HCT116 (cell line): ENCODE results near the gene TRIM38. TPM values are rescaled to one million over a fixed set of nuclear protein-coding genes. Genes with fewer than 3 reads are reported as not detected.

Source experiments
- ATAC-seq: fragments of 200-7000 bp; cut with Tn5 transposase; 2 replicates; pipeline ENCODE4 v1.9.1; 2020; ENCODE audit warnings: mild to moderate bottlenecking, moderate library complexity
- BruUV-seq: library from RNA; stranded (reverse); fragments of 400-500 nt; replicated peaks from 2 replicates; lab custom pipeline; 2021; lab: Mats Ljungman, UMichigan
- CTCF ChIA-PET: fragments of 300-600 bp; sonication (Branson Sonifier 250); formaldehyde crosslinking; loops from one replicate; lab custom pipeline; 2021; ENCODE audit warnings: antibody characterized with exemption; lab: Charles Lee
- POLR2A ChIA-PET: fragments of 300-600, 350-600 bp; sonication (Branson Sonifier 250); formaldehyde crosslinking; loops from one replicate; lab custom pipeline; 2021; ENCODE audit warnings: antibody characterized with exemption; lab: Charles Lee
- RAD21 ChIA-PET, 2 experiments: fragments of 300-600 bp; sonication (Branson Sonifier 250); formaldehyde crosslinking; loops; one replicate each; lab custom pipeline; 2023; ENCODE audit warnings: low total read pairs in 2 of 2; ENCODE audit not compliant: uncharacterized antibody in 2 of 2, unreplicated experiment in 2 of 2, low non-redundant PET in 1 of 2; lab: Charles Lee
- DNase-seq: peaks from one replicate; pipeline ENCODE4 v3.0.0-alpha.2; 2010; ENCODE audit warnings: low read depth, low spot score
- H2AFZ ChIP-seq: fragments of 200-600 bp; shearing (Covaris generic), sonication (generic); 2 replicates; pipeline ENCODE4 v1.6.1; 2017; ENCODE audit warnings: low read depth, mixed run types, mixed read lengths, antibody characterized with exemption, low read length; ENCODE audit not compliant: poor library complexity, severe bottlenecking
- H3K27ac ChIP-seq: 2 replicates; pipeline ENCODE4 v1.5.1; 2012; ENCODE audit warnings: low read depth, low read length
- H3K27me3 ChIP-seq: fragments of 200-600 bp; sonication (generic); 2 replicates; pipeline ENCODE4 v1.6.1; 2016; ENCODE audit warnings: mixed run types, low read length, mixed read lengths; ENCODE audit not compliant: insufficient read depth
- H3K36me3 ChIP-seq, 2 experiments: fragments of 200-500 bp in 1 of 2; fragments of 200-600 bp in 1 of 2; sonication (Bioruptor generic) in 1 of 2; sonication (generic) in 1 of 2; 2 replicates each; pipeline versions ENCODE4 v1.5.1 to v1.6.1; 2014 to 2016; ENCODE audit warnings: low read length in 2 of 2, inconsistent platforms in 1 of 2, mixed read lengths in 1 of 2, mixed run types in 1 of 2; ENCODE audit not compliant: insufficient read depth in 2 of 2, control insufficient read depth in 1 of 2
- H3K4me1 ChIP-seq, 2 experiments: fragments of 200-600 bp in 1 of 2; sonication (generic) in 1 of 2; 2 replicates each; pipeline versions ENCODE4 v1.5.1 to v1.6.1; 2012 to 2017; ENCODE audit warnings: low read length in 2 of 2, inconsistent platforms in 1 of 2, mild to moderate bottlenecking in 1 of 2, mixed read lengths in 1 of 2, mixed run types in 1 of 2, moderate library complexity in 1 of 2; ENCODE audit not compliant: insufficient read depth in 2 of 2, control insufficient read depth in 1 of 2
- H3K4me2 ChIP-seq: fragments of 200-600 bp; sonication (generic); 2 replicates; pipeline ENCODE4 v1.6.1; 2017; ENCODE audit warnings: mixed run types, low read length, mixed read lengths
- H3K4me3 ChIP-seq, 2 experiments: fragments of 200-600 bp in 1 of 2; sonication (generic) in 1 of 2; replicated peaks in 1 of 2; 2 replicates each; pipeline ENCODE4 v1.5.1; 2011 to 2016; ENCODE audit warnings: low read length in 2 of 2, control low read depth in 1 of 2, low read depth in 1 of 2, mild to moderate bottlenecking in 1 of 2, mixed read lengths in 1 of 2, mixed run types in 1 of 2
- H3K79me2 ChIP-seq: fragments of 200-600 bp; sonication (generic); 2 replicates; pipeline ENCODE4 v1.6.1; 2017; ENCODE audit warnings: mild to moderate bottlenecking, mixed run types, low read length, moderate library complexity, mixed read lengths; ENCODE audit not compliant: insufficient read depth
- H3K9ac ChIP-seq: fragments of 200-600 bp; sonication (generic); 2 replicates; pipeline ENCODE4 v1.6.1; 2016; ENCODE audit warnings: low read length, mixed read lengths
- H3K9me2 ChIP-seq: fragments of 200-600 bp; sonication (generic), shearing (Covaris generic); 2 replicates; pipeline ENCODE4 v1.6.1; 2017; ENCODE audit warnings: mixed run types, mild to moderate bottlenecking, moderate library complexity; ENCODE audit not compliant: insufficient read depth
- H3K9me3 ChIP-seq, 2 experiments: fragments of 200-500 bp in 1 of 2; fragments of 200-600 bp in 1 of 2; sonication (Bioruptor generic) in 1 of 2; sonication (generic) in 1 of 2; 2 replicates each; pipeline ENCODE4 v1.6.1; 2014 to 2017; ENCODE audit warnings: low read length in 2 of 2, mixed read lengths in 2 of 2, inconsistent platforms in 1 of 2, low read depth in 1 of 2, mild to moderate bottlenecking in 1 of 2, mixed run types in 1 of 2, moderate library complexity in 1 of 2; ENCODE audit not compliant: control insufficient read depth in 1 of 2, insufficient read depth in 1 of 2
- H4K20me1 ChIP-seq: fragments of 200-600 bp; sonication (generic), shearing (Covaris generic); 2 replicates; pipeline ENCODE4 v1.6.1; 2017; ENCODE audit warnings: mixed run types, mild to moderate bottlenecking, moderate library complexity; ENCODE audit not compliant: insufficient read depth
- ATF3 ChIP-seq: IDR thresholded peaks from 2 replicates; pipeline ENCODE4 v1.6.1; 2012
- CEBPB ChIP-seq: IDR thresholded peaks from 2 replicates; pipeline ENCODE4 v1.6.1; 2012; ENCODE audit warnings: low read depth
- ELF1 ChIP-seq: IDR thresholded peaks from 2 replicates; pipeline ENCODE4 v1.6.1; 2012; ENCODE audit warnings: low read depth, borderline replicate concordance
- EZH2 ChIP-seq: fragments of 200-600 bp; sonication (generic); IDR thresholded peaks from 2 replicates; pipeline ENCODE4 v1.6.1; 2017; ENCODE audit warnings: antibody characterized with exemption, mixed run types
- EZH2phosphoT487 ChIP-seq: fragments of 200-600 bp; IDR thresholded peaks from 2 replicates; pipeline ENCODE4 v1.6.1; 2018; ENCODE audit warnings: antibody characterized with exemption, borderline replicate concordance
- FOSL1 ChIP-seq: IDR thresholded peaks from 2 replicates; pipeline ENCODE4 v1.6.1; 2012; ENCODE audit warnings: low read depth
- JUND ChIP-seq: IDR thresholded peaks from 2 replicates; pipeline ENCODE4 v1.6.1; 2012
- MAX ChIP-seq: IDR thresholded peaks from 2 replicates; pipeline ENCODE4 v1.6.1; 2012
- POLR2A ChIP-seq: IDR thresholded peaks from 2 replicates; pipeline ENCODE4 v1.7.0; 2011; ENCODE audit warnings: borderline replicate concordance; ENCODE audit not compliant: insufficient read depth, insufficient read length; ENCODE audit errors: extremely low read depth
- POLR2AphosphoS5 ChIP-seq: IDR thresholded peaks from 2 replicates; pipeline ENCODE4 v1.6.1; 2011; ENCODE audit warnings: mild to moderate bottlenecking, low read depth, low read length, moderate library complexity
- RAD21 ChIP-seq: IDR thresholded peaks from 2 replicates; pipeline ENCODE4 v1.6.1; 2012; ENCODE audit warnings: low read depth, mild to moderate bottlenecking
- SIN3A ChIP-seq: IDR thresholded peaks from 2 replicates; pipeline ENCODE4 v1.6.1; 2012; ENCODE audit warnings: low read depth
- SP1 ChIP-seq: IDR thresholded peaks from 2 replicates; pipeline ENCODE4 v1.6.1; 2012; ENCODE audit warnings: low read depth
- SRF ChIP-seq: IDR thresholded peaks from 2 replicates; pipeline ENCODE4 v1.6.1; 2012; ENCODE audit warnings: low read depth
- TCF7L2 ChIP-seq: IDR thresholded peaks from 2 replicates; pipeline ENCODE4 v1.7.0; 2011; ENCODE audit warnings: borderline replicate concordance, inconsistent platforms; ENCODE audit not compliant: insufficient read depth, insufficient read length; ENCODE audit errors: extremely low read depth
- YY1 ChIP-seq: IDR thresholded peaks from 2 replicates; pipeline ENCODE4 v1.6.1; 2011; ENCODE audit warnings: low read length, low read depth, moderate library complexity, mild to moderate bottlenecking; ENCODE audit not compliant: insufficient replicate concordance; ENCODE audit errors: extremely low read depth
- ZBTB33 ChIP-seq: IDR thresholded peaks from 2 replicates; pipeline ENCODE4 v1.6.1; 2011; ENCODE audit warnings: mild to moderate bottlenecking, low read length, moderate library complexity; ENCODE audit not compliant: insufficient replicate concordance; ENCODE audit errors: extremely low read depth
- ZFX ChIP-seq: fragments of 450-650 bp; IDR thresholded peaks from 2 replicates; pipeline ENCODE4 v1.6.1; 2017
- intact Hi-C: fragments of 100-400 bp; cut with micrococcal nuclease; formaldehyde crosslinking; loops from 2 replicates; pipeline ENCODE4 v1.10.0; 2022
- total RNA-seq: library from RNA; stranded (reverse); gene quantifications from one replicate; pipeline ENCODE4 v1.2.1, GENCODE V29; 2021; ENCODE audit not compliant: unreplicated experiment
- TF ChIP-seq, protein P1 (sequence below): IDR thresholded peaks from 2 replicates; pipeline ENCODE4 v1.6.1; 2012; ENCODE audit warnings: low read depth

TRIM38 gene
- total RNA-seq, 1 experiment from 2014 or later = 9.6 TPM

DNA sequence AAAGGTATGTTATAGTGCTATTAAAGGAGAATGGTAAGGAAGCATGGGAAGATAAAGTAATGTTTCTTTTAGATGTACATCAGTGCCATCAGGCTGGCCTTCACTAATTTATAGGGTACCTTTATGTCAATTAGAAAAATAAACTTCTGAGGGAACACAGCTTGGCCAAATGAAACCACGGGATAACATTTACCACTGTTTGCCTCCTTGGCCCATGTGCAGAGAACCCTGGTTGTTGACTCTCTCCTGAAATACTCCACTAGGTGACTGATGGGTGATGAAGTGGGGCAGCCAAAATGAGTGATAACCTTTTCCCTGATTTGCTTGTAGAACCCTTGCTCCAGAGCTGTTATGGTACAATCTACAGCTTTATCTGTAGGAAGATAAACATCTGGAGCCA, 9.5 kb downstream of the TRIM38 start:
- no peak overlapping the region for H2AFZ ChIP-seq
- H3K36me3 ChIP-seq = peaks cover 30 to 41% of the 10 kb centered on the region in 2 experiments; a peak in 3 of 4 replicates
- no peak overlapping the region for H3K4me3 ChIP-seq
- H3K4me2 ChIP-seq = no peak overlapping the region
- peaks cover 16 to 19% of the 10 kb centered on the region in 2 experiments for H3K4me1 ChIP-seq
- no peaks in the 10 kb centered on the region for H4K20me1 ChIP-seq
- no peak for TF ChIP-seq YY1
- TF ChIP-seq TCF7L2 = no peak
- no peak for TF ChIP-seq FOSL1
- no peak for TF ChIP-seq POLR2AphosphoS5
- no peak for TF ChIP-seq MAX
- TF ChIP-seq ELF1 = no peak
- no peak for TF ChIP-seq ZBTB33
- no peak for TF ChIP-seq SP1
- TF ChIP-seq EZH2 = no peak
- TF ChIP-seq CEBPB = no peak
- no peak for TF ChIP-seq ZFX
- TF ChIP-seq POLR2A = no peak
- no peak for TF ChIP-seq ATF3
- no peak for TF ChIP-seq SRF
- TF ChIP-seq, protein P1, sequence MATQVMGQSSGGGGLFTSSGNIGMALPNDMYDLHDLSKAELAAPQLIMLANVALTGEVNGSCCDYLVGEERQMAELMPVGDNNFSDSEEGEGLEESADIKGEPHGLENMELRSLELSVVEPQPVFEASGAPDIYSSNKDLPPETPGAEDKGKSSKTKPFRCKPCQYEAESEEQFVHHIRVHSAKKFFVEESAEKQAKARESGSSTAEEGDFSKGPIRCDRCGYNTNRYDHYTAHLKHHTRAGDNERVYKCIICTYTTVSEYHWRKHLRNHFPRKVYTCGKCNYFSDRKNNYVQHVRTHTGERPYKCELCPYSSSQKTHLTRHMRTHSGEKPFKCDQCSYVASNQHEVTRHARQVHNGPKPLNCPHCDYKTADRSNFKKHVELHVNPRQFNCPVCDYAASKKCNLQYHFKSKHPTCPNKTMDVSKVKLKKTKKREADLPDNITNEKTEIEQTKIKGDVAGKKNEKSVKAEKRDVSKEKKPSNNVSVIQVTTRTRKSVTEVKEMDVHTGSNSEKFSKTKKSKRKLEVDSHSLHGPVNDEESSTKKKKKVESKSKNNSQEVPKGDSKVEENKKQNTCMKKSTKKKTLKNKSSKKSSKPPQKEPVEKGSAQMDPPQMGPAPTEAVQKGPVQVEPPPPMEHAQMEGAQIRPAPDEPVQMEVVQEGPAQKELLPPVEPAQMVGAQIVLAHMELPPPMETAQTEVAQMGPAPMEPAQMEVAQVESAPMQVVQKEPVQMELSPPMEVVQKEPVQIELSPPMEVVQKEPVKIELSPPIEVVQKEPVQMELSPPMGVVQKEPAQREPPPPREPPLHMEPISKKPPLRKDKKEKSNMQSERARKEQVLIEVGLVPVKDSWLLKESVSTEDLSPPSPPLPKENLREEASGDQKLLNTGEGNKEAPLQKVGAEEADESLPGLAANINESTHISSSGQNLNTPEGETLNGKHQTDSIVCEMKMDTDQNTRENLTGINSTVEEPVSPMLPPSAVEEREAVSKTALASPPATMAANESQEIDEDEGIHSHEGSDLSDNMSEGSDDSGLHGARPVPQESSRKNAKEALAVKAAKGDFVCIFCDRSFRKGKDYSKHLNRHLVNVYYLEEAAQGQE = no peak
- no peak for TF ChIP-seq EZH2phosphoT487
- no peak for TF ChIP-seq RAD21
- no peak for TF ChIP-seq SIN3A
- TF ChIP-seq JUND = no peak
- H3K9ac ChIP-seq = no peak overlapping the region
- ATAC-seq (no peak), DNase-seq (no peak)
- intact Hi-C loops = no loop called here
- ChIA-PET POLR2A (no interaction called here), CTCF (no interaction called here), RAD21 (no interaction called here)
- H3K79me2 ChIP-seq = no peaks in the 10 kb centered on the region
- H3K27ac ChIP-seq = 0 out of 2 replicates have a peak overlapping the region, but pooled peaks have one; percentile 59
- H3K9me2 ChIP-seq = no peaks in the 10 kb centered on the region
- H3K27me3 ChIP-seq = no peaks in the 10 kb centered on the region
- H3K9me3 ChIP-seq = no peaks in the 10 kb centered on the region
- BruUV-seq = no TSS peak
